Activated CD8-positive, alpha-beta memory T cell treated with anti-CD3 and anti-CD28 coated beads, Interleukin-2, amount 50 U/mL, for 1 hour (primary cell): Measurements from ENCODE around the gene F2RL1.
"Not testable (repeated sequence)": the region's sequence is repeated elsewhere in the genome, so short reads cannot be mapped to it uniquely, and the experiment has no call there.

Experiments used
- DNase-seq: peaks from one replicate; pipeline ENCODE4 v3.0.0-alpha.2; 2020; ENCODE audit errors: extremely low read depth

The F2RL1 gene

DNA sequence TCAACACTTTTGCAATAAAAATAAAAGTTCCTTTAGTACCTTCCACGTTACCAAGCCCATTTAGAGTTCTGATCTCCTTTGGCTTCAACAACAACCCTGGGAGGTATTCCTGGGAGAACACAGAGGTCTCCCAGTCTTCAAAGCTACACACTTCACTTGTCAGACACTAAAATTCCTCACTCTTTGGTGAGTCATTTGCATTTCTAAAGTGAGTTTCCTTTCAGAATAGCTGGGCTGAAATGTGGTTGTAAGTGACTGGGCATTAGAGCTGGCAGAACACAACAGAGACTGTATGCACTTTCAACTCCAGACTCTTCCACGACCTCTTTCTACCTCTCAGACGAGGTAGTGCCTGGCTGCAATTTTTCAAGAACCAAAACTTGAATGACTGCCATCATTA is 11.5 kb upstream of the F2RL1 start:
- no peak for DNase-seq

DNA sequence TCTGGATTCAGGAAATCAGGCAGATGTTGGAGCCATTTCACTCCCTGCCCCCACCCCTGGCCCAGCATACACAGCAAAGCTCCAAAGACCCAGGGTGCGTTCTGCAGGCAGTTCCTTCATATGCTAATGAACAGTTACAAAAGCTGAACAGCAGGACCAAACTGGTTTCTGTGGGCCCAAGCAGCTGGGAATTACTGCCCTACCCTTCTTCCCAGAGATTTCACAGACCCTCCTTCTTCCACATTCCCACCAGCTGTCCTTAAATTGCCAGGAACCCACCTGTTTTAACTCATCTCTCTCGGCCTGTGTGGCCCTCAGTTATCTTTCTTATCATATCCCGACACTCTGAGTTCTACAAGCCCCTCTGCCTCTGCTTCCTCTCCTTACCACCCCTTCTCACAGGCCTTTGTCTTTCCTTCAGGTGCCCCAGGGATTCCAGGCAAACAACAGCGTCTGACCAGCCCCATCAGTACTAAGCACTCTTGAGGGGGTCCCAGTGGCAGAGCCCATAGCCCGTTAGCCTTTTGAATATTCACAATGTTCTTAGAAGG is 10.6 kb upstream of the F2RL1 start:
- DNase-seq: no peak

DNA sequence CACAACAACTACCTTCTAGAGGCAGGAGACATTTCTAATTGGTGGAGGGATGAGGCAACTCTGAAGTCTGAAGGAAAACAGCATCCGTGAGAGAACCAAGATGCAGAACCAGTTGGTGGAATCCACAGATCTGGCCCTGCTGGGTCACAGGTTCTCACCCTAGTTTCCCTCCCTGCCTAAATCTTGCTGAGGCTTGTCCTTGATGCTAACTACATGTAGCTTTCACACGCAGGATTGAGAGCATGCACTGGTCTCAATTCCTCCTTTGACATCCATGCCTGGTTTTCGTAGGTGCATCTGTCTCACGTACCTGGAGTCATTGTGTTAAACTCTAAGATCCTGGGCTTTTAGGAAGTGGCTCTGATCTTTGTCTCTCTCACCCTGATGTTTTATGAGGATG is 9.7 kb upstream of the F2RL1 start:
- no peak for DNase-seq

DNA sequence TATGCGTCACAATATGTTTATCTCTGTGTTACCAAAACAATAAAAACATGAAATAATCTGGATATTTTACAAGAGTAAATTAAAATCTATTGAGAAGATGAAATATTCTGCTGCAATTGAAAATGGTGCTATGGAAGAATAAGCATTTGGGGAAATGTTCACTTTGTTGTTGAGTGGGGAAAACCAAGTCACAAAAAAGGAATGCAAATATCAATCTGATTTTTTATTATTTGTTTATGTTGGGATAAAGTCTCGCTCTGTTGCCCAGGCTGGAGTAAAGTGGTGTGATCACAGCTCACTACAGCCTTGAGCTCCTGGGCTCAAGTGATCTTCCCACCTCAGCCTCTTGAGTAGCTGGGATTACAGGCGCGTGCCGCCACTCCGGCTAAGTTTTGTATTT is 8.6 kb upstream of the F2RL1 start:
- no peak for DNase-seq

- DNase-seq: no peak
Measured at GRCh38 chr5:76811214-76811613, 7.6 kb upstream of the F2RL1 start.

DNA sequence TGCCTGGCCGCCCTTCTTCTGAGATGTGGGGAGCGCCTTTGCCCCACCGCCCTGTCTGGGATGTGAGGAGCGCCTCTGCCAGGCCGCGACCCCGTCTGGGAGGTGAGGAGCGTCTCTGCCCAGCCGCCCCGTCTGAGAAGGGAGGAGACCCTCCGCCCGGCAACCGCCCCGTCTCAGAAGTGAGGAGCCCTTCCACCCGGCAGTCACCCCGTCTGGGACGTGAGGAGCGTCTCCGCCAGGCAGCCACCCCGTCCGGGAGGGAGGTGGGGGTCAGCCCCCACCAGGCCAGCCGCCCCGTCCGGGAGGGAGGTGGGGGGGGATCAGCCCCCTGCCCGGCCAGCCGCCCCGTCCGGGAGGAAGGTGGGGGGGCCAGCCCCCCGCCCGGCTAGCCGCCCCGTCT is 6.6 kb upstream of the F2RL1 start:
- not testable (repeated sequence) for DNase-seq

- no peak for DNase-seq
Measured at GRCh38 chr5:76813982-76814562, 4.8 kb upstream of the F2RL1 start.

- DNase-seq: no peak
Measured at GRCh38 chr5:76816110-76816831, 2.6 kb upstream of the F2RL1 start.

DNA sequence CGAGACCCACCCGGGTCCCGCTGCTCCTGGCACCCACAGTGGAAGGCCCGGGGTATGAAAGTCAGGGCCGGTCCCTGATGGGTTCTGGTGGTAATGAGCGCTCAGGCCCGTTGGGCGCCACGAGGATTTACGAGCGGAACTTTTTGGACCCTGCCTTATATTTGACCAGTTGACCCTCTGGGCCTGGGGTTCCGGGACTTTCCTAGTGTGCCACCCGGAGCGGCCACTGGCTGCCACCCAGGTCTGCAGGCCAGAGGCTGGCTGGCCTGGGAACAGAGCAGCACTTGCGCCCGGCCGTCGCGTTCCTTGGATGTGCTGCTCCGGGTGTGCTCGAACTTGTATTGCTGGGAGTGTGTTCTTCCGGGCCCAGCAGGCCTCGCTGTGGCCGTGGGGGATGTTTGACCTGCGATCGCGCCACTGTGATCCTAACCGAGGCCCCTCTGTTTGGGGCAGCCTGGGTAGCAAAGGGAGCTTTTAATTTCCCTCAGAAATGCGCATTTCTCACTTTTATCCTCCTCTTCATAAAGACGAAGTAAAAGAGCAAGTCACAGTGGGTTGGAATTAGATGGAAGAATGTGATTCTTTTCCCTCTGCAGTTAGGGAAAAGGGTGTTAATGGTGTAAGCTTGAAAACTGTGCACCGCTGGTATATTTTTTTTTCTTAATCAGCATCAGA is 1.2 kb downstream of the F2RL1 start:
- no peak for DNase-seq

DNA sequence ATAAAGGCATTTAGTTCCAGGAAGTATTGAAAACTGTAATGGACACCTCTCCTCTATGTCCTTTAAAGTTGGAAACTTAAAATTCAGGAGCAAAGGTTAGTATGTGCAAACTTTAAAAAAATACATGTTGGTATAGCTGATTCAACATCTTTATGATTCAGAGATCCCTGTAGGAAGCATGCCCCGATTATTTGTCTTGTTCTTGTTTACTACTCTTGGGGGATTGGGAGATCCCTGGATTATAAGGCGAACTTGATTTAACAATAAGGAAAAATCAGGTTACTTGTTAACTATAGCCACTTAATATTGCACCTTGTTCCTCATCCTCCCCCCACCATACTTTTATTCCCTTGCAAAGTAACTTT is 1.7 kb downstream of the F2RL1 start:
- no peak for DNase-seq

DNA sequence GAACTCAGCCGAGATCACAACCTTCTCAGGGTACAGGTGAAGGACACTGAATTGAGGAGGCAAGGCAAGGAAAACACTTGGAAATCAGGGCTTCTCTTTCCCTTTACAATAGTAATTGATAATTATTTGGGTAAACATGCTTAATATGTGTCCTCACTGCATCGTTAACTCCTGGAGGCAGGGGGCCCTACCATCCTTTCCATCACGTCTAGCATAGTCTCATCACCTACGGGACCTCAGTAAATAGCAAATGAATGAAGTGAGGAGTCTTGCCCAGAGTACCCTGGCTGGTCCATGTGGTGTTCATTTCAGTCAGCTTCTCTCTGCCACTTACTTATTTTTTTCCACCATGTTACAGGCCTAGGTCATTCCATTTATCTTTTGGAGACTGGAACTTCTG is 2.3 kb downstream of the F2RL1 start:
- DNase-seq: no peak

- DNase-seq: not testable (repeated sequence)
Measured at GRCh38 chr5:76822105-76822731, 3.4 kb downstream of the F2RL1 start.

- DNase-seq: not testable (repeated sequence)
Measured at GRCh38 chr5:76826416-76826815, 7.6 kb downstream of the F2RL1 start.

GRCh38 chr5:76831110-76831452 is 12.3 kb downstream of the F2RL1 start:
- no peak for DNase-seq

GRCh38 chr5:76836181-76836580 is 17.4 kb downstream of the F2RL1 start:
- no peak for DNase-seq

- DNase-seq: no peak
Measured at GRCh38 chr5:76836585-76836984, 17.8 kb downstream of the F2RL1 start.

GRCh38 chr5:76838481-76839261 is 19.8 kb downstream of the F2RL1 start:
- no peak for DNase-seq

- no peak for DNase-seq
Measured at GRCh38 chr5:76841361-76841760, 22.5 kb downstream of the F2RL1 start.

GRCh38 chr5:76845890-76846289 is 27.1 kb downstream of the F2RL1 start:
- no peak for DNase-seq

DNA sequence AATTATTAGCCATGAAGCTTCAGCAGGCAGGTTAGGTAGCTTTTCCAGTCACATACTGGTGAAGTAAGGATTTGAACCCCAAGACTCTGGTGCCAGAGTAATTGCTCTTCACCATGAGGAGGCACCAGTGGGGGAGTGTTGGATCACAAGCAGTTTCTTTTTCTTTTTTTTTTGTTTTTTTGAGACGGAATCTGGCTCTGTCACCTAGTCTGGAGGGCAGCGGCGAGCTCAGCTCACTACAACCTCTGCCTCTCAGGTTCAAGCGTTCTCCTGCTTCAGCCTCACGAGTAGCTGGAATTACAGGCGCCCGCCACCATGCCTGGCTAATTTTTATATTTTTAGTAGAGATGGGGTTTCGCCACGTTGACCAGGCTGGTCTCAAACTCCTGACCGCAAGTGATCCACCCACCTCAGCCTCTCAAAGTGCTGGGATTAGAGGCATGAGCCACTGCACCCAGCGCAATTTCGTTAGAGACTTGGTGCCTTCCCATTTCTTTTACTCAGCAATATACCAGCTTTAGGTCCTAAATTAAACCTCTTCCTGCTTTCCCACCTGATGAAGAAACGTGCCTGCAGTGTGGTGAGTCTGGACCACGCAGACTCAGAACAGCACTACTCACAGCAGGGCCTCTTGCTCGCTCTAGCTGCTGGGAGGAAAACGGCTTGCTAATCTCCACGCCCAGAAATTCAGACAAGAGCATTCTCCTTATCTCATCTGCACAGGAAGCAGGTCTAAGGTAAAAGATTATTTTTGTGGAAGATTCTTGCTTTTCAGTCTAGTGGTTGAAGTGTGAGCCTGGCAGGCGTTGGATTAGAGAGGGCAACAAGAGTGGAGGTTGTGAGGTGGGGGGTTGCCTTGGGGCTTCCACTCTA is 30.8 kb downstream of the F2RL1 start, which contains the start of gene S100Z:
Gene S100Z, plus strand, starts transcription at position 596 of the 873 bp plus-strand sequence. CDS start 25,346 bp downstream, outside the sequence.
- no peak for DNase-seq
